NCI-H1694 (cell line): Measurements from ENCODE around the gene NCBP2L.
"Not testable (repeated sequence)": the region's sequence is repeated elsewhere in the genome, so short reads cannot be mapped to it uniquely, and the experiment has no call there.

Experiments
- DNase-seq: peaks from one replicate; lab custom pipeline; 2025; lab: John Stamatoyannopoulos, UW

The NCBP2L gene

DNA sequence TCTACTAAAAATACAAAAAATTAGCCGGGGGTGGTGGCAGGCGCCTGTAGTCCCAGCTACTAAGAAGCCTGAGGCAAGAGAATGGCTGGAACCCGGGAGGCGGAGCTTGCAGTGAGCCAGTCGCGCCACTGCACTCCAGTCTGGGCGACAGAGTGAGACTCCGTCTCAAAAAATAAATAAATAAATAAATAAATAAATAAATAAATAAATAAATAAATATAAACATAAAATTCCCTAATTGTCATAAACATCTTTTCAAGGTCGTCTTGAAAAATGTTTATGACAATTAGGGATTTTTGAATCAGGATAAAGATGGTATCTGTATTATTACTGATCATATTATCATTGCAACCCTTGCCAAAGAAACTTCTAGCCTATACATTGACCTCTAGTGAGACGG is 32.5 kb downstream of the NCBP2L start:
- not testable (repeated sequence) for DNase-seq

DNA sequence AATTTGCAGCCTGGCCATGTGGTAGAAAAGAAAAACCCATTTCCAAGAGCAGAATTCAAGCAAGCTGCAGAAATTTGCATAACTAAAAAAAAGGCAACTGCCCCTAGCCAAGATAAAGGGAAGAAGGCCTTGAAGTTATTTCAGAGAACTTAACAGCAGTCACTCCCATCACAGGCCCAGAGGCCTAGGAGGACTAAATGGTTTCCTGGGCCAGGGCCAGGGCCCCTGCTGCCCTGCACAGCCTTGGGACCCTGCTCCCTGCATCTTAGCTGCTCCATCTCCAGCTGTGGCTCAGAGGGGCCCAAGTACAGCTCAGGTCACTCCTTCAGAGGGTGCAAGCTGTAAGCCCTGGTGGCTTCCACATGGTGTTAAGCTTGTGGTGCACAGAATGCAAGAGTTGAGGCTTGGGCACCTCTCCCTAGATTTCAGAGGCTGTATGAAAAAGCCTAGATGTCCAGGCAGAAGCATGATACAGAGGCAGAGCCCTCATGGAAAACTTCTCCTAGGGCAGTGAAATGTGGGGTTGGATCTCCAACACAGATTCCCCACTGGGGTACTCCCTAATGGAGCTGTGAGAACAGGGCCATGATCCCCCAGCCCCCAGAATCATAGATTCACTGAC is 41.5 kb downstream of the NCBP2L start:
- DNase-seq = no peak

DNA sequence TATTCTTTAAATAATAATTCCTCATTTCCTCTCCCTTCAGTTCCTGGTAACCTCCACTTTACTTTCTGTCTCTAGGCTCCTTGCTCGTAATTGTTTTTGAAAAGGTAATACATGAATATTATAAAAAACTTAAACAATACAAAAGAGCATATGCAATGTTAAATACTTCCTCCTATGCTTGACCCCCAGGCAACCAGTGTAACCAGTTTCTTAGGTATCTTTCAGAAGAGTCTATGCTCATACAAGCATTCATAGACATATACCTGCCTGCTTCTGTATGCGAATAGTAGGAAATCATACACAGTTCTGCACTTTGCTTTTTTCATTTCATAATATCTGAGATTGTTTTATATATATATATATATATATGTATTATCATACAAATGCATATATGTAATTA is 45.5 kb downstream of the NCBP2L start:
- DNase-seq = no peak

DNA sequence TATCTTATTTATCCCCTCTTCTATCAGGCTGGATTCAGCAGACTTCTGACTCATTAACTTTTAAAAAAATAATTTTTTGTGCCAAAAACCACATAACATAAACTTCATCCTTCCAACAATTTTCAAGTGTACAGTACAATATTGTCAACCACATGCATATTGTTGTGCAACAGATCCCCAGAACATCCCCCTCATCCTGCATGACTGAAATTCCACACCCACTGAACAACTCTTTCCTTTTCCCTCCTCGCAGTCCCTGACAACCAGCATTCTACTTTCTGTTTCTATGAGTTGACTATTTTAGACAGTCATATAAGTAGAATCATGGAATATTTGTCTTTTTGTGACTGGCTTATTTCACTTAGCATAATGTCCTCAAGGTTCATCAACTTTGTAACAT is 45.9 kb downstream of the NCBP2L start:
- no peak for DNase-seq

DNA sequence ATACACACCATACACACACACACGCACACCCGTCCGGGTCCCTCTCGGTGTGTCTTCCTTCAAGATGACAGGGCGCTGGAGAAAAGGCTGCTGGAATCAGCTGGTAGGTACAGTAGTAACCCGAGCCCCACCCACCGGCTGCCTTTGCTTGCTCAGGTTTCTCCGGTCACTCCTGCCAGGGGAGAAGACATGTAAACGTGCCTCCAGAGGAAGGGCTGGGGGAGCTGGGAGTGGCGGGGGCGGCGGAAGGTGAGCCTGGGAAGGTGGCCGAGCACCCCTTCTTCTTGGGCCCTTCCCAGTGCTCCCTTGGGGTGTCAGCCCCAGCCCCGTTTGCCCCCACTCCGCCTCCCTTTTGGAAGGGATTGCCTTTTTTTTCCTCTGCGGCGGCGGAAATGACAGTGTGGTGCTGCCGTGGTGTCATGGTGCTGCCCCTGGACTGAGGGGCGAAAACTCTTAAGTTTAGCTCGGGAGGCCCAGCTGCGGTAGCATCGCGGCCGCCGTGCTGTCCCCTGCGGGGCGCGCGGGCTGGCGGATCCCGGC is 48.2 kb downstream of the NCBP2L start, which contains the start of gene MID2:
TSS of gene MID2 (plus strand) at position 169 of the 540 bp plus-strand sequence. CDS start 561 bp downstream, outside the sequence.
- no peak for DNase-seq

DNA sequence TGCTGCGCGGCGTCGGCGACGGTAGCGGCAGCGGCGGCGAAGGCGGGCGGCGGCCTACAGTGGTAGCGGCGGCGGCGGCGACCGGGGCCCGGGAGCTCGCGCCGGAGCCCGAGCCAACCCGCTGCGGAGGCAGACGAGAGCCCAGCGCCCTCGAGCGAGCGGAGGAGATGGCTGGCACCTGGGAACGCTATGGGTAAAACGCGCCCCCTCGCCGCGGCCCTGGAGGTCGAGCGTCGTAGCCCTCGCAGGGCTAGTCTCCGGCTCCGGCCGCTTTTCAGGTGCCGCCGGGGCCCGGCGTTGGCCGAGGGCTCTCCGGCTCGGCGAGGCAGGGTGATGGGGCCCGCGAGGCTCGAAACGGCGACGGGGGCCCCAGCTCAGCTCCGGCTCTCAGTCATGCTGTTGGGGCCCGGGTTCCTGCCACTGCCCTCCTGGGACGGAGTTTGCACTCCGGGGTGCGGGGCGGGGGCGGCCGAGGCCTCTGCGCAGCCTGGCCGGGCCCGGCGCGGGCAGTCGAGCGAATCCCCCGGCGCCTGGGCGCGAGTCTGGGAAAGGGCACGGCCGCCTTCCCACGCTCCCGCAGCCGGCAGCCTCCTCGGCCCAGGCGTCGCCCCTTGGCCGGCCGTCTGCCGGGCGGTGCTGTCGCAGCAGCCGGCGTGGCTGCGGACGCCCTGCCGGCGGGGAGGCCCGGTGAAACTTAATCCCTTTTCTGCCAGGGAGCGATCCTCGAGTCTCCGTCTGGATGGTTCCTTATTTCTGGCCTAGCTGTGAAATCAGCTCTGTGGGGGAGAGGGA is 48.9 kb downstream of the NCBP2L start:
- no peak for DNase-seq

DNA sequence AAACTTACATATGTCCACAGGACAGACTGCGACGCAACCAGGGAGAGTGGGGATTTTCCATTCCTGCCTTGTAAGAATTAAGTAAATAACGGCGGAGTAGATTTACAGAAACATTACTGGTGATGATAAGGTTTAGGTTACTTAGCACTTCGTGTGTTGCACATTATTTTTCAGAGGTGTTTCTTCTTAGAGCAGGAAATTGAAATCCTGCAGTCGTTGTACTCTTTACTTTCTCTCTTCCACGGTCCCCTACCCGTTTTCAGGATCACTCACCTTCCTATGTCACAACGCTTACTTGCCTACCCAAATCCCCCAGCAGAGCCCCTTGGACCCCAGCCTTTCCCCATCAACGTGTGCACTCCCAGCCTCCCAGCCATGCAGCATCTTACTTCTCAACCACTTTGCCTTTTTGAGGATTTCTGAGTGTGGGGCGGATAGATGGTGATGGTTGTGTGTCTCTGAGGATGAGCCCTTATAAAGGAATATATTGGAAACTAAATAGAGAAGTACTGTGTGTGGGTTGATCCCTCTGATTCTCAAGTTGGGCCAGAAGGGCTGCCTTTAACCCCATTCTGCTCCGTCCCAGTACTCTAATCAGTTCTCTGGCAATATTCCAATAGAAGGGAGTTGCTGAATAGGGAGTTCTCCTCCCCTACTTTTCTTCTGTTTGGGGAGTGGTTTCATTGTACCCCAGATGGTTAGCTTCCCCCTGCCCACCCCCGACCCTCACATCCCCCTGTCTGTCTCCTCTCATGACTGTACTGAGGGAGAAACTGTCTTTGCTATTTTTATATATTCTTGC is 49.7 kb downstream of the NCBP2L start:
- no peak for DNase-seq

DNA sequence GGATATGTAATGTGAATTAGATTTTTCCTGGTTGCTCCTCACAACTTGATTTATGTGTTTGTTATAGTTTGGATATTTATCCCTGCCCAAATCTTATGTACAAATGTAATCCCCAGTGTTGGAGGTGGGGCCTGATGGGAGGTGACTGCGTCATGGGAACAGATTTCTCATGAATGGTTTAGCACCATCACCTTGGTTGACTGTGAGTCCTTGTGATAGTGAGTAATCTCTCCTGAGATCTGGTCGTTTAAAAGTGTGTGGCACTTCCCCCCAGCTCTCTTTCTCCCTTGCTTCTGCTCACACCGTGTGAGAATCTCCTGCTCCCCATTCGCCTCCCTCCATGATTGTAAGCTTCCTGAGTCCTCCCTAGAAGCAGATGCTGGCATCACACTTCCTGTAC is 50.3 kb downstream of the NCBP2L start:
- DNase-seq = no peak

DNA sequence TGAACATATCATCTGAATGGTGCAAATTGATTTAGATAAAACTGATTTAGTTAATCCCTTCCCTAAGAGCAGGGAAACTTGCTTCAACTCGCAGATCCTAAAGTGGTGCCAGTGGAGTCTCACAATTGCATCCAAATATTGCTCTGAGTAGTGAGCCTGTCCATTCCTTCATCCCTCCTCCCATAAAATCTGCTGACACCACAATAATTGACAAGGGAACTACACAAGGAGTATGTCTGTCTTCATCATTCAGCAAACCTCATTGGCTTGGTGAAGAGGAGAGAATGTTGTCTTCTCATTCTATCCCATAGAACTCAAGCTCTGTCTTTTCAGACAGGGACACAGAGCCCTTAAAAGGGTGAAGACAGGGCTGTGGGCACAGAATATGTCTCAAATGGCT is 52.3 kb downstream of the NCBP2L start:
- no peak for DNase-seq

DNA sequence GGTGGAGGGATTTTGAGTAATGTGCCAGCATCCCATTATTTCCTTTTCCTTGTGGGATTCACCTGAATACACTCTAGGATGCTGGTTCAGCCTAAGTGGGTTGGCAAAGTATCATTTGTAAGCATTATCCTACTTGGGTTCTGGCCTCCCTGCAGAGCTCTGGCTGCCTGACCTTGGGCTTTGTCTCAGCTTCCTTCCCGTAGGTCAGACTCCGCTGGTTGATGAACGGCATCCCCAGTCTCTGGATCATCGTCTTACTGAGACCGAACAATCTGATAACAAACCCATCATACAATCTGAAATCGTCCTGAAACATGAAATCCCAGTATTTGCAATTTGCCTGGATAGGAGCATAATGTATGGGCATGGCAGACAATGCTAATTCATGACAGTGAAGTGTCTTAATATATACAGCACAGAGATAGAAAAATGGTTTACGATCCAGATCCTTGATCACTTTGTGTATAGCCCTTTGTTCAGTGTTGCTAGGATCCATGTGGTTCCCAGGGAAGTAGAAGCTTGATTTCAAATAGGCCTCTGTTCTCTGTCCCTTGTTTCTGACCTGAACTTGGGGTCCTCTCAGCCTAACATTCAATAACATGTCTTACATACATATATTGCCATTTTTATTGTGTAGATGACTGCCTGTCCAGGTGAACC is 53.7 kb downstream of the NCBP2L start:
- DNase-seq = no peak

DNA sequence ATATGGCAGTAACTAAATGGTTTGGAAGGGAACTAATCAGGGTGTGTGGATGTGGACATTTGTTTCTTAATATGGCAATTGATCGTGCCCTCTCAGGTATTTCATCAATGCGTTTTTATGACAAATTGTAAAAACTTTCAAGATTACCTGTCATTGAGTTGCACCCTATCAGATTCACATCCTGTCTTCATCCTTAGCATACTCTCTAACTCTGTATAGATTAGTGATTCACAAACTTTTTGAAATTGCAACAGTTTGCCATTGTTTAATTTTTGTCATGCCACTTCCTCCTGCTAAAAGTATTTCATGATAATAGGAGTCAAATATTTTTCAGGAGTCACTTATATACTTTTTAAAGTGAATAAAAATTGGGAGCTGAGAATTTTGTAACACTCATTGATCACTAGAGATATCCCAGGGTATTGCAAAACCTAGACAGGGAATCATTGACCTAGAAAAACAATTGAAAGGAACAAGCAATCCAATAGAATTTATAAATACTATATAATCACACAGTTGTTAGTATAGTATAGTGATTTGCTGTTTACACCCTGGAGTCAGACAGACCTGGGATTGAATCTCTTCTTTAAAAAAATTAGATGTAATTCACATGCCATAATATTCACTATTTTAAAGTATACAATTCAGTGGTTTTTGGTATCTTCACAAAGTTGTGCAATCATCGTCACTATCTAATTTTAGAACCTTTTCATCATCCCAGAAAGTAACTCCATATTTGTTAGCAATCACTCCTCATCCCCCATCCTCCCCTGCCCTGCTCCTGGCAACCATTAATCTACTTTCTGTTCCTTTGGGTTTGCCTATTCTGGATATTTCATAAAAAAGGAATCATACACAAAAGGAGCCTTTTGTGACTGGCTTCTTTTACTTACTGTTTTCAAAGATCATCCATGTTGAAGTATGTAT is 57.0 kb downstream of the NCBP2L start:
- no peak for DNase-seq

DNA sequence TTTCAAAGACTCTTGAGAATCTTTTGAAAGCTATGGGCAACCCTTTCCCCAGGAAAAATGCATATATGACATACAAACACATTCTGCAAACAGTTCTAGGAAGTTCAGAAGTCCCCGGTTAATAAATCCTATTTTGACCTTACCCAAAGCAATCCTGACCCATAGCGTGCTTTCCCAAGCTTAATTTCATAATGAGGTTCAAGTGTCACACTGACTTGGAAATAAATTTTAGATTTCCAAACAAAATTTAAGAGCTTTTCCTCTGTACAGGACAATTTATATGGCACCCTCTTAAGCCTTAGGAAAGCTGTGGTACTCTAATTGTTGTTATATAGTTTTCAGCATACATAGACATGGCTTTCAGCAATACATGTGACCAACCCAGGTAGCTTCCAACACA is 59.4 kb downstream of the NCBP2L start:
- DNase-seq = no peak

DNA sequence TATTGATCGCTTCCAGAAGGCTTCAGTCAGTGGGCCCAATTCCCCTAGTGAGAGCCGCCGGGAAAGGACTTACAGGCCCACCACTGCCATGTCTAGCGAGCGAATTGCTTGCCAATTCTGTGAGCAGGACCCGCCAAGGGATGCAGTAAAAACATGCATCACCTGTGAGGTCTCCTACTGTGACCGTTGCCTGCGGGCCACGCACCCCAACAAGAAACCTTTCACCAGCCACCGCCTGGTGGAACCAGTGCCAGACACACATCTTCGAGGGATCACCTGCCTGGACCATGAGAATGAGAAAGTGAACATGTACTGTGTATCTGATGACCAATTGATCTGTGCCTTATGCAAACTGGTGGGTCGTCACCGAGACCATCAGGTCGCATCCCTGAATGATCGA is 63.4 kb downstream of the NCBP2L start:
- no peak for DNase-seq

DNA sequence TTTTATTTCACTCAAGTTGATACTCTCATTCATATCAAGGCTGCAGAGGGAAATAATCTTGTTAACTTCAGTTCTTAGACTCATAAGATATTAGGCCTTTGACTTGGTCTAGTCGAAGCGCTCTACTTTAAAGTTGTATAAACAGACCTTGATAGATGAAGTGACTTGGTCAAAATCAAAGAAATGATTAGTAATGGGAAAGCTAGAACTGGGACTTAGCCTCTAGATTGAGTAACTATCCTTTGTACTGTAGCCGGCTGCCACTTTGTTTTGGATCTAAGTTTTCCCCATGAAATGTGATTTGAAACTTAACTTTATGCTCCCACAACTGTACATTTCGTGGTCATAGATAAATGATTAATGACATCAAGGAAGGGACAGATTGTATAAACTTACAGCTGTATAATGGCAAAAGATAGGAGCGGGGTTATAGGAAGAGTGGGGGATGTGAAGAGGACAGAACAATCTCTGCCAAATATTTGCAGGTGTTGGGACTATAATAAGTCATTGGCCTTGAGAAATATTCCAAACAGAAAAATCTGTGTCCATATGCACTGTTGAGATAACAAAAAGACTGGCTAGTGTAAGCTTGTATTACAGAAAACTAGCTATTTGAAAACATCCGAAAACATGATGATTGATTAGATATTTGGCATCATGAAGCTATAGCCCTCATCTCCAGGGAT is 65.3 kb downstream of the NCBP2L start:
- no peak for DNase-seq
